ENCODE data around the gene LCN15.

- TF ChIP-seq CTCF (optimal IDR thresholded peaks at IDR 0.05 in 1 of 3, IDR thresholded peaks at IDR 0.05 in 1 of 3, conservative IDR thresholded peaks at IDR 0.05 in 1 of 3; ENCODE audit: extremely low read depth in 1 of 3, insufficient read depth in 2 of 3, low read length in 3 of 3) (no peak), EZH2 (IDR thresholded peaks at IDR 0.05; ENCODE audit: low read length) (no peak)
Observed at GRCh38 chr9:136735812-136736480, 28.4 kb downstream of the LCN15 start.

Measured in keratinocyte (primary cell).